Fibroblast of gingiva (primary cell): Measurements from ENCODE around the gene CALHM3.

Source experiments
- DNase-seq: peaks from one replicate; pipeline ENCODE4 v3.0.0-alpha.2; 2011; ENCODE audit warnings: low read depth

The CALHM3 gene

DNA sequence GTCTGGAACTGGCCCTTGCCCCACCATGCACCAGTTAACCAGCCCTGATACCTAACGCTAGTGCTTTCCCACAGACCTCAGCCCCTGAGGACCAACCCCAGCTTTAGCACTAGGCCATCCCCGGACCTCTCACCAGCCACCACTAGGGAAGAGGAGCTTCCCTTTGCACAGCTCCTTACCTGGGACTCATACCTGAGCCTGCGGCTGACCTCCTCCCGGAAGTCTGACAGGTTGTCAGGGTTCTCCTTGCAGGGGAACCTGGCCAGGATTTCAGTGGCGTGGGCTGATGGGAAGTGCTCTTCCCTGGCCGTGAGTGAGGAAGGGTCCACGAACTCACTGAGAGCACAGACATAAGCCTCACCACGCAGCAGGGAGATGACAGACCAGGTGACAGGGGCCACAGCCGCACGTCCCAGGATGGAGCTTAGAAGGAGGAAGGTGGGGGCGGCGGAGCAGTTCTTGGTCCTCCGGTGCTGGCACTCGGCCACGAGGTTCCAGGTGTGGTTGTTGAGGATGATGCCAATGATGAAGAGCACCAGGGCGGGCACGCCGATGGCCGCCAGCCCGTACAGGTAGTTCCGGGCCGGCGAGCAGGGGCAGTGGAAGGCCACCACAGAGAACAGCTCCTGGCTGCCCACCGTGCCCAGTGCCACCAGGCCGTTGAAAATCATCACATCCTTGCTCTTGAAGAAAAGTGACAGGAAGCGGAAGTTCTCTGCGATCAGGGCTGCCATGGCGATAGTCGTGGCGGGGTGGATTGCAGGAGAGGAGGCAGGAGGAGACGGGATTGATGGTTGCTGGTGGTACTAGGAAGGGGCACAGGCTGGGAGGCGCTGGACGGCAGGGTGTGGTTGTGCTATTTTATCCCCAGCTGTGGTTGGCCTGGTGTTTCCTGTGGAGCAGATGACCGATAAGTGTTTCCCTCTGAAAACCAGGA, 29.6 kb downstream of the CALHM3 start:
- no peak for DNase-seq

DNA sequence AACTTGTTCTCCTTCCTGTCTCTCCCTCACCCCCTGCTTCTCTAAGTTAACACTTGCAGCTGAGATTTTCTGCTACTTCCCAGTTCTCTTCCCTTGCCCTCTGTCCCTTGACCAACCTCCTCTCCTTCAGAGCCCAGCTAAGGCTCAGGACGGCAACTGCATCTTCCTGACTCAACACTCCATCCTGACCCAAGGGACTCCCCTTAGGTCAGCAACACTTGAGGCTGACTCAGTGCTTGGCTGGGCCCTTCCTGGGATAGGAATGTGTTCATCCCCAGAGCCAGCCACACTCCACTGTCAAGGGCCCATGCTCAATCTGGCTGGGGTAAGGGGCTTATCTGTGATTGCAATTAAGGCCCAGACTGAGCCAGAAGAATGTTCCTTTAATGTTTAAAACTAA, 30.3 kb downstream of the CALHM3 start:
- DNase-seq = peak; percentile 86

DNA sequence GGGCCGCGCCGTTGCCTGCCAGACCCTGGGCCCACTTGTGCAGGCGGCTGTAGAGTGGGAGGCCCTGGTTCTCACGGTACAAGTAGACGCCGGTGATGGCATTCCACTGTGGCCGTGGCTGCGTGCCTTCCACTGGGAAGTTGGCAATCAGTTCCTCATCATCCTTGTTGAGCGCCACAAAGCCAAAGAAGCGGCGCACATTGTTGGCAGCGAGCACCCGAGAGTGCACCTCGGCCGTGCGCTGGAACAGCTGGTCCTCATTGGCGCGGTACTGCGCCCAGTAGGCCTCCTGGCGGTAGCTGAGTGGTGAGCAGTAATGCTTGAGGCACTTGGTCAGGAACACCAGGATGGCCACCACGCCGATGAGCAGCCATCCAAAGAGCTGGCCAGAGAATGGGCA, 31.9 kb downstream of the CALHM3 start:
- DNase-seq = no peak

DNA sequence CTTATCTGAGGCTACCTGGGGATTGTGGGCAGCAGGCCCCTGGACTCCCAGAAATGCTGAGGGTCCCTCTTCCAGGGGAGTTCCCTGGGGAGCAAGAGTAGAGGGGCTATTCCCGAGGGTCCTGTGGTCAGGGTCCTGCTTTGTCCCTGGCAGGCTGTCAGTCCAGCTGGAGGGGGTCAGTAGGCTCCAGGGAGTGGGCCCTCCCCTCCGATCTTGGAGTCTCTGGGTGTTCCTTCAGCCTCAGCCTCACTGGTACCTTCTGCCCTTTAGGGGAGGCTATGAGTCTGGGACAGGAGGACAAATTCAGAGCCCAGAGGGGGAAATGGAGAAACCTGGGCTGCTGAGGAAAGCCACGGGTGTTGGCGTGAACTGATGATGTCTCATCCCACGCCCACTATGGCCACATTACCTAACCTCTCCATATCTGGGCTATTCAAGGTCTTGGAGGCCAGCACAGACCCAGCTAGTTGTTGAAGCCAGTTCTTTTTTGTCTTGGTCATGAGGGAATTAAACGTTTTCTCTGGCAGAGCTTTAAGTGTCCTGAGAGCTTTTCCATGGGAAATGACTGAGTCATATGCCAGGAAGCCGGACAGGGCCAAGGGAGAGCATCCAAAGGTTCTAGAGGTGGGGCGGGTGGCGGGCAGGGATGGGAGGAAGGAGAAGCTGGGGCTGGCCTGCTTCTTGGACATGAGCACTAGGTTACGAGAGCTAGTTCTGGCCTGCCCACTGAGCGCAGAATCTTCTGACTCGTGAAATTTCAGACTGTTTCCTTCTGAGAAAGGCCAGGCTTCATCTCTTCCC, 33.1 kb downstream of the CALHM3 start:
- peak; percentile 89 for DNase-seq

DNA sequence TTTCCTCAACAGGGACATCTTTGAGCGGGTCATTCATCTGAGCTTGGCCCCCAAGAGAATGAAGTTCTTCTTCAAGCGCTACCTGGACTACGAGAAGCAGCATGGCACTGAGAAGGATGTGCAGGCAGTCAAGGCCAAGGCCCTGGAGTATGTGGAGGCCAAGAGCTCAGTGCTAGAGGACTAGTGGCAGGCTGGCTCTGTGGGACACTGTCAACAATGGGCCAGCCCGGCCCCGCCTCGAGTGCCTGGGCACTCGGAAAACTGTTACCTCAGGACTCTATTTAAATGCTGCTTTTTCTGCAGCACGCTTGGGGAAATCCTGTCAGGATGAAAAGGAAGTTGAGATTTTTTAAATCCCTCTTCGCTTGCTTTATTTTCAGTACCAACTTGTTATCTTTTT, 33.7 kb downstream of the CALHM3 start:
- no peak for DNase-seq

DNA sequence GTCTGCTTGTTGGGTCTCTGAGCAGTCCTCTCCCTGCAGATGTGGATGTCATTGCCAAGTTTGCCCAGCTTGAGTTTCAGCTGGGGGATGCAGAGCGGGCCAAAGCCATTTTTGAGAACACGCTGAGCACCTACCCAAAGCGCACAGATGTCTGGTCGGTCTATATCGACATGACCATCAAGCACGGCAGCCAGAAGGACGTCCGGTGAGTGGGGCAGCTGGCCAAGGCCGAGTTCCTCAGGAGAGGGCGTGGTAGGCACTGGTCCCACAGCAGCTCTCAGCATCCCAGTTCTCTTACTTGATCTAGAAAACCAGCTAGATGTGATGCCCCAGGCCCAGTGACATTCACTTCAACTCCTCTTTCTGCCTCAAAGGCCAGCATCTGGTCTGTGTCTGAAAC, 34.6 kb downstream of the CALHM3 start:
- DNase-seq = no peak

DNA sequence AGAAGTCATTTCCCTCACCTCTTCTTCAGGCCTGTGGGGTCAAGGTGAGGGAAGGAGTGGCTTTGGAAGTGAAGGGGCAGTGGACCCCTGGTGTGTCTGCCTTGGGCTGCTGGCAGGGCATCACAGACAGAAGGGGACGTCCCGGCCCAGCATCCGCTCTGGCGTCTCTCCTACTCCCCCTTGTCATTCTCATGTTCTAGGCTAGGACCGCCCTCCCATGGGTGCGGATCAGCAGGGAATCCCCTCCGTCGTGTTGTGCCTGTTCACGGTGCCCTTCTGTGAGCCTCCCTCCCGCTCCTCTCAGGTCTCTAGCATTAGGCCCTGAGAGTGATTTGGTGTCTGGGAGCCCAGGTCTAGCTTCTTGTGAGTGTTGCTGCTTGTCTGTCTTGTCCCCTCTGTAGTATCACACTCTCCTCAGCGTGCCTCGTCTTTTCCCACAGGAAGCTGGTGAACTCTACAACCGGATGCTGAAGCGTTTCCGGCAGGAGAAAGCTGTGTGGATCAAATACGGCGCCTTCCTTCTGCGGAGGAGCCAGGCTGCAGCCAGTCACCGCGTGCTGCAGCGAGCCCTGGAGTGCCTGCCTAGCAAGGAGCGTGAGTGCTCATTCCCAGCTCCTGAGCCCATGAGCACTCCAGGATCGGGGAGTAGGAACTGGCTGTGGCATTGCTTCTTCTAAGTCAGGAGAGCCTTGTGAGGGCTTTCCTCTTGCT, 35.4 kb downstream of the CALHM3 start:
- no peak for DNase-seq

DNA sequence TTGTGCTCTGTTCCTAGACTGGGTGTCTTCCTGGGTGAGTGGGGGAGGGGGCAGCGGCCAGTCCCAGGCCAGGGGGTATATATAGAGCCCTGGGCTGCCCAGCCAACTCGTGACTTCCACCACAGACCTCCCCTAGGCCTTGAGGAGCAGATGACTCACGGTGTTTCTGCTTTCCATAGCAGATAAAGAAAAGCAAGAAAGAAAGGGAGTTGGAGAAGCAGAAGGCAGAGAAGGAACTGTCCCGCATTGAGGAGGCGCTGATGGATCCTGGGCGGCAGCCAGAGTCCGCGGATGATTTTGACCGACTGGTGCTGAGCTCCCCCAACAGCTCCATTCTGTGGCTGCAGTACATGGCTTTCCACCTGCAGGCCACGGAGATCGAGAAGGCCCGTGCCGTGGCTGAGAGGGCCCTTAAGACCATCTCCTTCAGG, 37.0 kb downstream of the CALHM3 start:
- DNase-seq = no peak

DNA sequence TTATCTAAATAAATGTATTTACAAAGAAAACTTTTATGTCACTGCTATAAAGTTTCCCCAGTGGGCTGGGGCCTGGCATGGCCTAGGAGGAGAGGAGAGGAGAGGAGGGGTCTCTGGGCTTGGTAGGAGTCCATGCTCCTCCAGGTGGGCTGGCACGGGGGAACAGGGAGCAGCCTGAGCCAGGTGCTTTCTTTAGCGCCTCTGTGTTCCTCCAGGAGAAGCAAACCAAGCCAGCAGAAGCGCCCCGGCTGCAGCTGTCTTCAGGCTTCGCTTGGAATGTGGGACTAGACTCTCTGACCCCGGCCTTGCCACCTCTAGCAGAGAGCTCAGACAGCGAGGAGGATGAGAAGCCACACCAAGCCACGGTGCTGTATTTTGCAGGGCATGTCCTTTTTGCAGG, 37.4 kb downstream of the CALHM3 start:
- no peak for DNase-seq

DNA sequence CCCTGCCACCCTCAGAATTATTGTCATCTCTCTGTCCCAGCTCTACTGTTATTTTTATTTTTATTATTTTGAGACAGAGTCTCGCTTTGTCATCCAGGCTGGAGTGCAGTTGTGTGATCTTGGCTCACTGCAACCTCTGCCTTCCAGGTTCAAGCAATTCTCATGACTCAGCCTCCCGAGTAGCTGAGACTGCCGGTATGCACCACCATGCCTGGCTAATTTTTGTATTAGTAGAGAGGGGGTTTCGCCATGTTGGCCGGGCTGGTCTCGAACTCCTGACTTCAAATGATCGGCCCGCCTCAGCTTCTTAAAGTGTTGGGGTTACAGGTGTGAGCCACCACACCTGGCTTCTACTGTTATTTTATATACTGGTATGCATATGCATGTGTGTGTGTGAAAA, 37.8 kb downstream of the CALHM3 start:
- DNase-seq = no peak

DNA sequence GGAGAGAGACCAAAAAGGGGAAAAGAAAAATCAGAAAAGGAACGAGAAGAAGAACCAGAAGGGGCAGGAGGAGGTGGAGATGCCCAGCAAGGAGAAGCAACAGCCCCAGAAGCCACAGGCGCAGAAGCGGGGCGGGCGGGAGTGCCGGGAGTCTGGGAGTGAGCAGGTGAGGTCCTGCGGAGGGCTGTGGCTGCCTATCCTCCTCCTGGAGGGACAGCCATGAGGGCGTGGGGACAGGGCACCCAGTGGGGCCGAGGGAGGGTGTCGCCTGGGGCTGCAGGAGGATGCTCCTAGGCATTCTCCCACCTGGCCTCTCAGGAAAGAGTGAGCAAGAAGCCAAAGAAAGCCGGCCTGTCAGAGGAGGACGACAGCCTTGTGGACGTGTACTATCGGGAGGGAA, 38.6 kb downstream of the CALHM3 start:
- DNase-seq = no peak

DNA sequence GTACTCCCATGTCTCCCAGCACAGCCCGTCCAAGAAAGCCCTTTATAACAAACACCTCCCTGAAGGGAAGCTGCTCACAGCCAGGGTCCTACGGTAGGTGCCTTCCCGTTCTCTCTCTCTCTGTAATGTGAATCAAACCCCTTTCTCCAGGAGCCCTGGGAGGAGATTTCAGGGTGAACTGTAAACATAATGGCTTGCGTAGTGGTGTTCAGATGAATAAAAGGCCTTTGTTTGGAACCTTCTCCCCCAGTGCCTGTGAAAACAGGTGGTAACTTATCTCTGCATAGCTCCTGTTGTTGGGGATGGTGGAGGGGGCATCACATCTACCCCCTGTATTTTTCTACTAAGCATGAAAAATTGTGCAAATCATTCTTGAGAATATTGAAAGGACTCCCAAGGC, 39.3 kb downstream of the CALHM3 start:
- DNase-seq = no peak

DNA sequence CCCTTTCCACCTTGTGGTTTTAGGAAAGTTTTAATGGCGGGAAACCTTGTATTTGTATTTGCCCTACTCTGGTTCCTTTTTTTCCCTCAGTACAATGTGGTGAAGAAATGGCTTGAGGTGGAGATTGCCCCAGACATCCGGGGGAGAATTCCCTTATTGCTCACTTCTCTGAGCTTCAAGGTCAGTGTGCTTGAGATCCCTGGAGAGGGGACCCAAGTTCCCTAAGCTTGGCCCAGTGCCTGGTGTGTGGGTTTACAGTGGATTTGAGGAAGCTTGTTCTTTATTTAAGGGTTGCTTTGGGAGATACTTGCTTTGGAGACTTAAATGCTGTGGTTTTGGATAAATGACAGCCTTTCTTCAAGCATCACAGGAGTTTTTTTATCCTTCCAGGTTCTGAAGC, 45.2 kb downstream of the CALHM3 start:
- peak; percentile 28 for DNase-seq

DNA sequence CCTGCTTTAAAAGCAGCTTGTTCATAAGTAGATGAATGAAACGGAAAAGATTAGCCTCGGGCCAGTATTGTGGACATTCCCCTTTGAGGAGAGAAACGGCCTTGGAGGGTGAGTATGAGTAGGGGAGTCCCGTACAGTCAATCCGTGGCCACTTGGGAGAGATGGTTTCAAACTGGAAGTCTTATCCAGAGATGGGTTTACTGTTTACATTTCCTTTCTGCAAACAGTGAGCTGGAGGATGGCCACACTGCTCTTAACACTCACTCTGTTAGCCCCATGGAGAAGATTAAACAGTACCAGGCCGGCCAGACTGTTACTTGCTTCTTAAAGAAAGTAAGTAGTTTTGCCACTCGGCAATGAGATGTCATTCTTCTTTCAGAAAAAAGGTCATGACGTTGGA, 47.1 kb downstream of the CALHM3 start:
- no peak for DNase-seq

DNA sequence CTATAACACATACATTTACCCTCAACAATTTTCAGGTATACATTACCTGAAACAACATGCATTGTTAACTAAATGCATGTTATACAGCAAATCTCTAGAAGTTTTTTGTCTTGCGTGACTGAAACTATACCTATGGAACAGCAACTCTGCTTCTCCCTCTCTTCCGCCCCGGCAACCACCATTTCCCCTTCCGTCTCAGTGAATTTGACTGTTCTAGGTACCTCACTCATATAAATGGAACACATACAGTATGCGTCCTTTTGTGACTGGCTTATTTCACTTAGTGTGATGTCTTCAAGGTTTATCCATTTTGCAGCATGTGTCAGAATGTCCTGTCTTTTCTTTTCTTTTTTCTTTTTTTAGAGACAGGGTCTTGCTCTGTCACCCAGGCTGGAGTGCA, 49.4 kb downstream of the CALHM3 start:
- DNase-seq = no peak

DNA sequence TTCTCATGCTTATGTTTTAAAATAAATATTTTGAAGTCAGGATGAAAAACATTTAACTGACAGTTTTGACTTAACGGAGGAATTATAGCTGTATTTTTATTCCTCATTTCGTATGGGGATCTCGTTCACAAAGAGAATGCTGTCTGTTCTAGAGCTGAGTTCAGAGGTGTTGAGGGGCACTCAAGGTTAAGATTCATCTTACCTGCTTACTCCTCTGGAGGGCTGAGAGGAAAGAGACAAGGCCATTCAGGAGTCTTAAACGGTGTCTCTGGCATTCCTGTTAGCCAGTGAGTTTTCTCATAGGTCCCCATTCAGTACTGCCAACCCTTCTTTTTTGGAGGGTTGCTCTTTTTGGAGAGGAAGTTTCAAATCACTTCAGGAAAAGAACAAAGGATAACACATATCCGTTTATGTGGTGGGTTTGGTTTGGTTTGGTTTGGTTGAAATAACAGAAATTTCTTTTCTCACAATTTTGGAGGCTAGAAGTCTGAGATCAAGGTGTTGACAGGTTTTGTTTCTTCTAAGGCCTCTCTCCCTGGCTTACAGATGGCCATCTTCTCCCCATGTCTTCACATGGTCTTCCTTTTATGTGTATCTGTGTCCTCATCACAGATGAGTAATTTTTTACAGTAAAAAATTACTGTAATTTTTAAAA, 49.9 kb downstream of the CALHM3 start:
- DNase-seq = no peak

DNA sequence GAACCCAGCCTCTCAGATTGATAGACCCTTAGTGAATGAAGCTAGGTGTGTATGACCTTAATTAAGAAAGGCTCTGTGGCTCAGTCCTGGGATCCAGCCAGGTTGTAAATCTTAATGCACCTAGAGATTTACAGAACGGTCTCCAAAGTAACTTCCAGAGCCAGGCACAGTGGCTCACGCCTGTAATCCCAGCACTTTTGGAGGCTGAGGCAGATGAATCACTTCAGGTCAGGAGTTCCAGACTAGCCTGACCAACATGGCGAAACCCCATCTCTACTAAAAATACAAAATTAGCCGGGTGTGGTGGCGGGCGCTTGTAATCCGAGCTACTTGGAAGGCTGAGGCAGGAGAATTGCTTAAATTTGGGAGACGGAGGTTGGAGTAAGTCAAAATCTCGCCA, 51.2 kb downstream of the CALHM3 start:
- DNase-seq = no peak

DNA sequence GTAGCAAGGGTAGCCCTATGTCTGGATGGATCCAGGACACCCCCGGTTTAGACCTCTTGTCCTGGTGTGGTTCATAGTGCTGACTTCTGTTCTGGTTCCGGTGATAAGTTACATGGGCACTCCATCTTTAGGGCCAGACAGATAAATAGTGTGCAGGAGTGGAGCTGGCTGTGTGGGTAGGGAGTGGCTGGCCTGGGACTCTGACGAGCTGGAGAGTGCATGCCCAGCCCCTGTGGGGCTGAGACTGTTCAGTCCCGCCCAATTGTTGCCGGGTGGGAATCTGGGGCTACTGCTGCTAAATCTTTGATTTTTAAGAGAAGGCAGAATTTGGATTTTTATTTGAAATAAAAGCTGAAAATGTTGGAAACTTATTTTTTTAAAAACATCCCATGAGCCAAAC, 55.3 kb downstream of the CALHM3 start:
- no peak for DNase-seq
